GM18499 (cell line): Measurements from ENCODE around the gene CTDP1.

ENCODE experiments used
- ATAC-seq: cut with Tn5 transposase; IDR thresholded peaks from one replicate; pipeline ENCODE4 v1.9.1; 2021; ENCODE audit warnings: moderate number of reproducible peaks; ENCODE audit not compliant: insufficient read depth, unreplicated experiment

The CTDP1 gene

GRCh38 chr18:79697178-79697577 lies 17.6 kb downstream of the CTDP1 start:
- no peak for ATAC-seq

- ATAC-seq, result no peak
Observed at GRCh38 chr18:79697976-79698375, 18.4 kb downstream of the CTDP1 start.

DNA sequence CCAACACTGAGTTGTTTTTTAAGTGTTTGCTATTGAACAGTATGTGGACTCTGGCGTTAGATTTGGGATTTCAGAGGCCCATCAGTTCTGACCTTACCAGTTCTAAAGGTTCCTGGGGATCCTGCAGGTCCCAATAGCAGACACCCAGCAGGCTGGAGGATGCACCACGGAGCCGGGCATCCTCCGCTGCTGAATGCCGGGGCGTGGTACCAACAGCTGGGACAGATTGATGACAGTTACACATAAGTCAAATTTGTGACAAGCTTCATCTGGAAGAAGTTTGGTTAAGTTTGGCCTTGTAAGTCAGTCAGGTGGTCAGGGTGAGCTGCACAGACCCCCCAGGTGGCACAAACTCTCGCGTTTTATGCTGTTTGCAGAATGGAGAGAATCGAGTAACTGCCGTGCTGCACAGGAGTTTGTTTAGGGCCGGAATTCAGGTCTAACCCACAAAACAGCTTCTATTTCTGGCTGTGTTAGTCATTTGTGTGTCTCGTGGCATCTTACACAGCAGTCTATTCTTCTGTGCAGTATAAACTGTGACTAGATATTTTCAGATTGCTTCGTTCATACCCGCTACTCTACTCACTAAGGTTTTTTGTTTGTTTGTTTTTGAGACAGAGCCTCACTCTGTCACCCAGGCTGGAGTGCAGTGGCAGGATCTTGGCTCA lies 19.2 kb downstream of the CTDP1 start:
- ATAC-seq, result no peak

- no peak for ATAC-seq
Observed at GRCh38 chr18:79699653-79700052, 20.1 kb downstream of the CTDP1 start.

DNA sequence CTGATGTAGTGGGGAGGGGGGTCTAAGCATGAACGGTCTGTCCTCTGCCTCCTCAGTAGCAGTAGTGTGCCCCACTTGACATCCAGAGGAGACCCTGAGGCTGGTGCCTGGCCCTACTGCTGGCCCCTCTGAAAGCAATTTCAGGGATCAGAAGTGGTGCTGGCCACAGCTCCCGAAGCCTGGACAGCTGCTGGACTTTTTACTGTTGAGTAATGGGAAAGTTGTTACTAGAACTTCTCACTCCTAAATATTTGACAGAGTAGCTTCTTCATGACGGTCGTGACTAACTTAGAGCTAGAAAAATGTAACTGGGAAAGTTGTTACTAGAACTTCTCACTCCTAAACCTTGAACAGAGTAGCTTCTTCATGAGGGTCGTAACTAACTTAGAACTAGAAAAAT lies 23.3 kb downstream of the CTDP1 start:
- ATAC-seq, result no peak

DNA sequence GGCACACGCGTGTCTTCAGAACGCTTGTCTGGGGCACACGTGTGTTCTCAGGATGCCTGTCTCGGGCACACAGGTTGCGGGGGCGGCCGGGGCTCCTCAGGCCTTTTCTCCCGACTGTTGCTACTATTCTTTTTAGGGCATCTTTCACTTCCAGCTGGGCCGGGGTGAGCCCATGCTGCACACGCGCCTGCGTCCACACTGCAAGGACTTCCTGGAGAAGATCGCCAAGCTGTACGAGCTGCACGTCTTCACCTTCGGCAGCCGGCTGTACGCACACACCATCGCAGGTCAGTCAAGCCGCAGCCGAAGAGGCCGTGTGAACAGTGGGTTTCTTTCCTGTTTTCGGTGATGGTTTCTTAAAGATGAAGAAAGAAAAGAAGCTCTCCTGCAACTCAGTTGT lies 25.0 kb downstream of the CTDP1 start:
- no peak for ATAC-seq

DNA sequence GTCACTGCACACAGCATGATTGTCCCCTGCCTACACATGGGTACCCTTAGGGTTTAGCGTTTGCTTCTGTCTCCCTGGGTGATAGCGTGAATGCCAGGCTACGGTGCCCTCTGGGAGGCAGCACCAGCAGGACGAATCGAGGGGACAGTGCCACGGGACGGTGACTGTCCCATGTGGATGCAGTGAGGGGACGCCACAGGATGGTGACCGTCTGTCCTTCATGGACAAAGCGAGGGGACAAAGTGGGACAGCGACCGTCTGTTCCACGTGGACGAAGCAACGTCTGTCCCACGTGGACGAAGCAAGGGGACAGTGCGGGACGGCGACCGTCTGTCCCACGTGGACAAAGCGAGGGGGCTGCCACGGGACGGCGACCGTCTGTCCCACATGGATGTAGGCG lies 25.7 kb downstream of the CTDP1 start:
- no peak for ATAC-seq

- no peak for ATAC-seq
Observed at GRCh38 chr18:79706006-79706405, 26.4 kb downstream of the CTDP1 start.

DNA sequence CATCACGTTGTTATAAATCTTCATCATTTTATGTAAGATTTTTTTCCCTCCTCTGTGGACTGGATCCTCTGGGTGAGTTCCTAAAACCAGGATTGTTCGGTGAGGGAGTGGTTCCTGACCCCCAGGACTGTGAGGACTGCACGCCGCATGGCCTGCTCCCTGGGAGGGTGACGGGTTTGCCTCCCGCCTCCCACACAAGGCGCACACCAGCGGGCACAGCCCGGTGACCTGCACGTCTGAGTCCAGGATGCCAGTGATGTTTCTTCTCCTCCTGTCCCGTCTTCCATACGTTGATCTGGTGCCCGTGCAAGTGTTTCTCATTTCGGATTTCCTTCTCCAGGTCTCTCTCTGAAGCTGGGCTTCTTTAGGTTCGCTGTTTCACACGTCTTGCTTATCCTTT lies 27.1 kb downstream of the CTDP1 start:
- ATAC-seq, result no peak

GRCh38 chr18:79707239-79707638 lies 27.6 kb downstream of the CTDP1 start:
- ATAC-seq, result no peak

- no peak for ATAC-seq
Observed at GRCh38 chr18:79707671-79708070, 28.1 kb downstream of the CTDP1 start.

DNA sequence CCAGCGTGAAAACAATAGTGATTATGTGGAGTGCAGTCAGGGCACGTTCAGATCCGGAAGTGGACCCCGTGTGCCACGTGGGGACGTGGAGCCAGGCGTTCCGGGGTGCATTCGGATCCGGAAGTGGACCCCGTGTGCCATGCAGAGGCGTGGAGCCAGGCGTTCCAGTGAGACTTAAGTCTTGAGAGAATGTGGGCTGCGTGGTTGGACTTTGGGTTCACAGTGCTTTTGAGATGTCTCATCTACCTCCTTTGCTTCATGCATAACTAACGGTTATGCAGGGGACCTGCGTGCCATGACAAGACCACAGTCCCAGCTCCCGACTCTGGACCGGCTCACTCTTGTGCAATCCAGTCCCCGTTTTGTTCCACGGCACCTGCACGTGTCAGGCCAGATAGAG lies 28.8 kb downstream of the CTDP1 start:
- no peak for ATAC-seq

- no peak for ATAC-seq
Observed at GRCh38 chr18:79712206-79712857, 32.7 kb downstream of the CTDP1 start.

DNA sequence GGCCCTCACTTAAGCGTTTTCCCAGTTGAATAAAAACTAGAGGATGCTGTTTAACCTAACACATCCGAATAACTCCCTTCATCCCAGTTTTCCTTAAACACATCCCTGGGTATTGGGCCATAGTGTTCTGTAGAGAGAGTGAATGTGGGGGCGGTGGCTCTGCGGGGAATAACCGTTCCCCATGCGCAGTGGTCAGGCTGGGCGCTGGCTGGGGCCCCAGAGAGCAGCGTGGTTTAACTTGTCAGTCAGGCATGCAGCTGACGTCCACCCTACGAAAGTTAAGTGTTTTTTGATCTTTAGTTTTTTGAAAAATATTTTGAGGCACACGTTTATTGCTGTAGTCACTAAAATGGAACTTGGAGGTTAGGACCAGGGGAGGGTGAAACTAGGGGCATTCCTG lies 33.7 kb downstream of the CTDP1 start:
- ATAC-seq, result no peak

GRCh38 chr18:79714531-79715240 lies 35.1 kb downstream of the CTDP1 start:
- no peak for ATAC-seq

DNA sequence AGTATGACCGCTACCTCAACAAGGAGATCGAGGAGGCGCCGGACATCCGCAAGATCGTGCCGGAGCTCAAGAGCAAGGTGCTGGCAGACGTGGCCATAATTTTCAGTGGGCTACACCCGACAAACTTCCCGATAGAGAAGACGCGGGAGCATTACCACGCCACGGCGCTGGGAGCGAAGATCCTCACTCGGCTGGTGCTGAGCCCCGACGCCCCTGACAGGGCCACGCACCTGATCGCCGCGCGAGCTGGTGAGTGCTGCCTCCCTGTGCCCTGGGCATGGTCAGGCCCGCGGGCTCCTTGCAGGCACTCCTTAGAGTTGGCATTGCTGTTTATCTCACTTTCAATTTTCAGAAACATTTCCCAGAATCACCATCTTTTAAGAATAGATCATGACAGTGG lies 35.7 kb downstream of the CTDP1 start:
- ATAC-seq, result no peak

DNA sequence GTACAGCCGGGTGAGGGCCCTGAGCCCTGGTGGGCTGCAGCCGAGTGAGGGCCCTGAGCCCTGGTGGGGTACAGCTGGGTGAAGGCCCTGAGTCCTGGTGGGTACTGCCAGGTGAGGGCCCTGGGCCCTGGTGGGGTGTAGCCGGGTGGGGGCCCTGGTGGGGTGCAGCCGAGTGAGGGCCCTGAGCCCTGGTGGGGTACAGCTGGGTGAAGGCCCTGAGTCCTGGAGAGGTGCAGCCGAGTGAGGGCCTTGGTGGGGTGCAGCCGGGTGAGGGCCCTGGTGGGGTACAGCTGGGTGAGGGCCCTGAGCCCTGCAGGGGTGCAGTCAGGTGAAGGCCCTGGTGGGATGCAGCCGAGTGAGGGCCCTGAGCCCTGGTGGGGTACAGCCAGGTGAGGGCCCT lies 37.5 kb downstream of the CTDP1 start:
- ATAC-seq, result no peak

GRCh38 chr18:79717555-79718074 lies 38.0 kb downstream of the CTDP1 start:
- no peak for ATAC-seq

- ATAC-seq, result no peak
Observed at GRCh38 chr18:79718126-79718525, 38.5 kb downstream of the CTDP1 start.

GRCh38 chr18:79718878-79719477 lies 39.4 kb downstream of the CTDP1 start:
- no peak for ATAC-seq
